Measurements from ENCODE around the gene TMC6.

DNA sequence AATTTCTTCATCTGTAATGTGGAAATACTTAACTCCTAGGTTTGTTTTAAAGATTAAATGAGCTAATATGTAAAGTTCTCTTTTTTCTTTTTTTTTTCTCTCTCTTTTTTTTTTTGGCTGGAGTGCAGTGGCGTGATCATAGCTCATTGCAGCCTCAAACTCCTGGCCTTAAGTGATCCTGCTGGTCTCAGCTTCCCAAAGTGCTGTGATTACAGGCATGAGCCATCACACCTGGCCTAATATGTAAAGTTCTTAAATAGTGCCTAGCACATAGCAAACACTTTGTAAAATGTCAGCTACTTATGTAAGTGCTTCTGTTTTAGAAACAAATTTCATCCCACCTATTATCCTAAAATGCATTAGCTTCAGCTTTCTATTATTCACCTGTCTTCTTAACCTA is 40.0 kb downstream of the TMC6 start:
- no peak for TF ChIP-seq CTCF (conservative IDR thresholded peaks at IDR 0.05; ENCODE audit: low read depth, low read length)
- TF ChIP-seq EZH2 (IDR thresholded peaks at IDR 0.05; ENCODE audit: borderline replicate concordance, low read depth, low read length, poor library complexity, severe bottlenecking), result no peak
